Panc1 (cell line): Measurements from ENCODE around the gene ZNF316. TPM values are rescaled to one million over a fixed set of nuclear protein-coding genes. Genes with fewer than 3 reads are reported as not detected.

Experiments used
- ATAC-seq: fragments of 200-7000 bp; cut with Tn5 transposase; 2 replicates; pipeline ENCODE4 v1.9.1; 2020; ENCODE audit warnings: mild to moderate bottlenecking, moderate library complexity
- BruUV-seq: library from RNA; stranded (reverse); fragments of 400-500 nt; replicated peaks from 2 replicates; lab custom pipeline; 2021; lab: Mats Ljungman, UMichigan
- CTCF ChIA-PET: fragments of 300-600 bp; sonication (Branson Sonifier 250); formaldehyde crosslinking; loops from one replicate; lab custom pipeline; 2022; ENCODE audit warnings: antibody characterized with exemption; lab: Charles Lee
- POLR2A ChIA-PET: fragments of 300-600 bp; sonication (Branson Sonifier 250); formaldehyde crosslinking; loops from one replicate; lab custom pipeline; 2022; ENCODE audit warnings: antibody characterized with exemption; lab: Charles Lee
- DNase-seq: peaks from one replicate; pipeline ENCODE4 v3.0.0-alpha.2; 2010; ENCODE audit warnings: low read depth, low spot score
- H3K27ac ChIP-seq: 2 replicates; pipeline ENCODE4 v1.5.1; 2011; ENCODE audit warnings: mild to moderate bottlenecking, low read length, inconsistent platforms
- H3K27me3 ChIP-seq: fragments of 200-500 bp; sonication (Bioruptor generic); 2 replicates; pipeline ENCODE4 v1.6.0; 2014; ENCODE audit warnings: low read length, inconsistent platforms; ENCODE audit not compliant: control insufficient read depth, insufficient read depth
- H3K36me3 ChIP-seq: fragments of 200-500 bp; sonication (Bioruptor generic); 2 replicates; pipeline ENCODE4 v1.5.1; 2014; ENCODE audit warnings: inconsistent platforms, mild to moderate bottlenecking, low read length, moderate library complexity; ENCODE audit not compliant: control insufficient read depth, insufficient read depth
- H3K4me1 ChIP-seq: 2 replicates; pipeline ENCODE4 v1.5.1; 2011; ENCODE audit warnings: inconsistent platforms, mild to moderate bottlenecking, low read length, moderate library complexity; ENCODE audit not compliant: control insufficient read depth, insufficient read depth
- H3K4me3 ChIP-seq, 2 experiments: 2 replicates each; pipeline ENCODE4 v1.5.1; 2011 to 2012; ENCODE audit warnings: low read depth in 2 of 2, low read length in 2 of 2, mild to moderate bottlenecking in 2 of 2, inconsistent platforms in 1 of 2, moderate library complexity in 1 of 2
- H3K9me3 ChIP-seq: fragments of 200-500 bp; sonication (Bioruptor generic); 2 replicates; pipeline ENCODE4 v1.5.1; 2014; ENCODE audit warnings: low read depth, mild to moderate bottlenecking, inconsistent platforms, low read length, moderate library complexity; ENCODE audit not compliant: control insufficient read depth, insufficient read depth
- POLR2AphosphoS5 ChIP-seq: IDR thresholded peaks from 2 replicates; pipeline ENCODE4 v1.6.1; 2012; ENCODE audit warnings: mild to moderate bottlenecking, low read depth, low read length, moderate library complexity
- SIN3A ChIP-seq: IDR thresholded peaks from 2 replicates; pipeline ENCODE4 v1.6.1; 2012; ENCODE audit warnings: low read depth, mild to moderate bottlenecking, low read length, moderate library complexity, borderline replicate concordance; ENCODE audit not compliant: insufficient read depth
- TCF7L2 ChIP-seq: IDR thresholded peaks from 2 replicates; pipeline ENCODE4 v1.6.1; 2011; ENCODE audit warnings: mild to moderate bottlenecking, low read depth, low read length, inconsistent platforms
- in situ Hi-C: cut with HindIII; loops from 2 replicates; pipeline ENCODE4 v1.10.0; 2016; ENCODE audit warnings: low sequenced_read_pairs, low pct_unique_long_range_greater_than_20kb
- intact Hi-C: fragments of 100-400 bp; cut with micrococcal nuclease; formaldehyde crosslinking; loops from one replicate; pipeline ENCODE4 v1.10.0; 2022; ENCODE audit not compliant: unreplicated experiment
- total RNA-seq: library from RNA; stranded (reverse); gene quantifications from one replicate; pipeline ENCODE4 v1.2.1, GENCODE V29; 2021; ENCODE audit not compliant: unreplicated experiment
- TF ChIP-seq, protein P1 (sequence below), 2 experiments: IDR thresholded peaks; 2 replicates each; pipeline ENCODE4 v1.6.1; 2011 to 2012; ENCODE audit warnings: low read depth in 2 of 2, control low read depth in 1 of 2, low read length in 1 of 2, mild to moderate bottlenecking in 1 of 2, moderate library complexity in 1 of 2; ENCODE audit not compliant: insufficient read depth in 1 of 2
- TF ChIP-seq, protein P2 (sequence below): fragments of 450-650 bp; IDR thresholded peaks from 2 replicates; pipeline ENCODE4 v1.5.1; 2017; ENCODE audit warnings: mild to moderate bottlenecking

The ZNF316 gene
- total RNA-seq, 1 experiment from 2014 or later: 37.8 TPM

DNA sequence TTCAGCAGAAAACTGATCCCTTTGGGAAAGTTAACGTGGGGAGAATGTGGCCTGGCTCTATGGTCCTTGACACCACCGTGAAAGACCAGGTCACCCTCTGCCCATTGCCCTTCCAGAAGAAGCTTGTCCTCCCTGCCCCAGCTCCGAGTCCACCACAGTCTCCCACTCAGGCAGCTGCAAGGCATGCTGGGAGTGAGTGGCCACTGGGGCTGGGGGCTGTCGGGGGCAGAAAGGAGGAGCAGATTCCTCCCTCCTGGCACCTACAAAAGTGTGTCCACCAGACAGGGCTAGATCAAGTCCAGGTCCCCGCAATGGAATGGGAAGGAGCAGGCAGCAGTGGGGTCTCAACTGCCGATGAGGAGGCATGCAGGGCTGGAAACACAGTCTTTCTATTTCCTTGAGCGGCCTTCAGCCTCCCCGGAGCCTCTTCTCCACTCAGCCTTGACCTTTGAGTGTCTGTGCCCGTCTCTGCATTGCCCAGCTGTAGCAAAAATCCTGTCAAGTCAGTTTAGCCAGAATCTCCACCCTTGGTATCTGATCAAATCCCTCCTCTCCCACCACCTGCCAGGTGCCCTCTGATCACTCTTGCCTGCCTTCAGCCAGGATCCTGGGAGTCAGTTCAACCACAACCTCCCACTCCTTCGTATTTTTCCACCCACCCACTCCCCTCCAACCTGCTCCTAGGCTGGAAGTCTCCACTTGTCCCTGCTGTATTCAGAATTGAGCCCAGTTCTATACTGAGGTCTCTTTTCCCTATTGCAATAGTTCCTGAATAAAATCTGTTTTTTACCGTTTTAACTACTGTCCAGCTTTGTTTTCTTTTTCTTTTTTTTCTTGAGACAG, 6.9 kb upstream of the ZNF316 start:
- intact Hi-C loops: no loop called here

GRCh38 chr7:6631605-6632004, 5.5 kb upstream of the ZNF316 start:
- in situ Hi-C loops (loop anchor here (5.0 kb wide), 1 partner anchor 61 kb away; no protein-coding TSS in a partner anchor), intact Hi-C loops (no loop called here)
- Histone ChIP-seq H3K4me3 (no peak overlapping the region), H3K27me3 (no peaks in the 10 kb centered on the region), H3K27ac (no peak overlapping the region), H3K4me1 (peaks cover 9% of the 10 kb centered on the region; the same call in 1 of the 2 replicates), H3K9me3 (no peaks in the 10 kb centered on the region), H3K36me3 (no peaks in the 10 kb centered on the region)
- POLR2A ChIA-PET: no interaction called here
- TF ChIP-seq SIN3A (no peak), TCF7L2 (no peak)
- TF ChIP-seq, protein P1, sequence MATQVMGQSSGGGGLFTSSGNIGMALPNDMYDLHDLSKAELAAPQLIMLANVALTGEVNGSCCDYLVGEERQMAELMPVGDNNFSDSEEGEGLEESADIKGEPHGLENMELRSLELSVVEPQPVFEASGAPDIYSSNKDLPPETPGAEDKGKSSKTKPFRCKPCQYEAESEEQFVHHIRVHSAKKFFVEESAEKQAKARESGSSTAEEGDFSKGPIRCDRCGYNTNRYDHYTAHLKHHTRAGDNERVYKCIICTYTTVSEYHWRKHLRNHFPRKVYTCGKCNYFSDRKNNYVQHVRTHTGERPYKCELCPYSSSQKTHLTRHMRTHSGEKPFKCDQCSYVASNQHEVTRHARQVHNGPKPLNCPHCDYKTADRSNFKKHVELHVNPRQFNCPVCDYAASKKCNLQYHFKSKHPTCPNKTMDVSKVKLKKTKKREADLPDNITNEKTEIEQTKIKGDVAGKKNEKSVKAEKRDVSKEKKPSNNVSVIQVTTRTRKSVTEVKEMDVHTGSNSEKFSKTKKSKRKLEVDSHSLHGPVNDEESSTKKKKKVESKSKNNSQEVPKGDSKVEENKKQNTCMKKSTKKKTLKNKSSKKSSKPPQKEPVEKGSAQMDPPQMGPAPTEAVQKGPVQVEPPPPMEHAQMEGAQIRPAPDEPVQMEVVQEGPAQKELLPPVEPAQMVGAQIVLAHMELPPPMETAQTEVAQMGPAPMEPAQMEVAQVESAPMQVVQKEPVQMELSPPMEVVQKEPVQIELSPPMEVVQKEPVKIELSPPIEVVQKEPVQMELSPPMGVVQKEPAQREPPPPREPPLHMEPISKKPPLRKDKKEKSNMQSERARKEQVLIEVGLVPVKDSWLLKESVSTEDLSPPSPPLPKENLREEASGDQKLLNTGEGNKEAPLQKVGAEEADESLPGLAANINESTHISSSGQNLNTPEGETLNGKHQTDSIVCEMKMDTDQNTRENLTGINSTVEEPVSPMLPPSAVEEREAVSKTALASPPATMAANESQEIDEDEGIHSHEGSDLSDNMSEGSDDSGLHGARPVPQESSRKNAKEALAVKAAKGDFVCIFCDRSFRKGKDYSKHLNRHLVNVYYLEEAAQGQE (IDR thresholded peaks at IDR 0.05; ENCODE audit: insufficient read depth in 1 of 2, low read depth in 2 of 2, low read length in 1 of 2): no peak
- TF ChIP-seq, protein P2, sequence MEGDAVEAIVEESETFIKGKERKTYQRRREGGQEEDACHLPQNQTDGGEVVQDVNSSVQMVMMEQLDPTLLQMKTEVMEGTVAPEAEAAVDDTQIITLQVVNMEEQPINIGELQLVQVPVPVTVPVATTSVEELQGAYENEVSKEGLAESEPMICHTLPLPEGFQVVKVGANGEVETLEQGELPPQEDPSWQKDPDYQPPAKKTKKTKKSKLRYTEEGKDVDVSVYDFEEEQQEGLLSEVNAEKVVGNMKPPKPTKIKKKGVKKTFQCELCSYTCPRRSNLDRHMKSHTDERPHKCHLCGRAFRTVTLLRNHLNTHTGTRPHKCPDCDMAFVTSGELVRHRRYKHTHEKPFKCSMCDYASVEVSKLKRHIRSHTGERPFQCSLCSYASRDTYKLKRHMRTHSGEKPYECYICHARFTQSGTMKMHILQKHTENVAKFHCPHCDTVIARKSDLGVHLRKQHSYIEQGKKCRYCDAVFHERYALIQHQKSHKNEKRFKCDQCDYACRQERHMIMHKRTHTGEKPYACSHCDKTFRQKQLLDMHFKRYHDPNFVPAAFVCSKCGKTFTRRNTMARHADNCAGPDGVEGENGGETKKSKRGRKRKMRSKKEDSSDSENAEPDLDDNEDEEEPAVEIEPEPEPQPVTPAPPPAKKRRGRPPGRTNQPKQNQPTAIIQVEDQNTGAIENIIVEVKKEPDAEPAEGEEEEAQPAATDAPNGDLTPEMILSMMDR: no peak
- ATAC-seq (0 out of 2 replicates have a peak, but pooled peaks have one; percentile 4), DNase-seq (no peak)
- CTCF ChIA-PET: no interaction called here
- no TSS peak for BruUV-seq

More for the DNA sequence above, 6.9 kb upstream of the ZNF316 start:
- no peaks in the 10 kb centered on the region for H3K9me3 ChIP-seq
- DNase-seq (no peak), ATAC-seq (0 out of 2 replicates have a peak, but pooled peaks have one; percentile 17)
- in situ Hi-C loops: loop anchor here (5.0 kb wide), 1 partner anchor 62 kb away; no protein-coding TSS in a partner anchor
- ChIA-PET CTCF (interaction anchor here (0.6 kb wide), 2 partner anchors 32 to 301 kb away, joined by 3 to 7 read pairs; no protein-coding TSS in a partner anchor), POLR2A (no interaction called here)
- TF ChIP-seq, protein P2: no peak
- TF ChIP-seq POLR2AphosphoS5 (no peak), SIN3A (no peak), TCF7L2 (no peak)
- TF ChIP-seq, protein P1 (IDR thresholded peaks at IDR 0.05; ENCODE audit: insufficient read depth in 1 of 2, low read depth in 2 of 2, low read length in 1 of 2): no peak
- no peaks in the 10 kb centered on the region for H3K36me3 ChIP-seq
- H3K27ac ChIP-seq: no peak overlapping the region
- H3K4me1 ChIP-seq: 0 out of 2 replicates have a peak, but pooled peaks cover 2% of the 10 kb centered on the region
- H3K4me3 ChIP-seq: no peak overlapping the region
- H3K27me3 ChIP-seq: no peaks in the 10 kb centered on the region
- BruUV-seq: no TSS peak
